ENCODE results near the gene TSPEAR.

The TSPEAR gene

DNA sequence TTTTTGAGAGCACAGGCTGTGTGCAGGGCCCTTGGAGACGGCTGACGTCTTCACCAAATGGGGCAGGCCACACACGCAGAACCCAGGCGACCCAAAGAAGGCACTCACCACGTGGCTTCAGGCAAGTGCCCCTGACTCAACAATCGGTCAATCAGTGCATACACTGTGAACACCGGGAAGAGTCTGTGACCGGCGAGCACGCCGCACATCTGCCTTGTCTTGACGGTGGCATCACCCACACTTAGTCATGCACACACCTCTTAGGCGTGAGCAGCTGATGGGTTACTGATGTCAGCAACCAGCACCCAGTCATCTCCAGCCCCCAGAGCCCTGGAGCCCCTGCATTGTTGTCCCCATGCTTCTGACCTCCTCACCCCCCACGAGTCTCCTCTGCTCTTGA lies 261.0 kb downstream of the TSPEAR start:
- Histone ChIP-seq H3K9me3 (ENCODE audit: control insufficient read depth in 5 of 5, low read length in 5 of 5) (peaks cover 0 to 16% (median 8%) of the 10 kb centered on the region in 5 donors), H3K36me3 (ENCODE audit: control insufficient read depth in 5 of 5, insufficient read depth in 5 of 5, low read length in 5 of 5) (no peaks in the 10 kb centered on the region), H3K27me3 (ENCODE audit: control insufficient read depth in 5 of 5, insufficient read depth in 4 of 5, low read length in 5 of 5) (peaks cover 10 to 29% (median 20%) of the 10 kb centered on the region in 5 donors)

DNA sequence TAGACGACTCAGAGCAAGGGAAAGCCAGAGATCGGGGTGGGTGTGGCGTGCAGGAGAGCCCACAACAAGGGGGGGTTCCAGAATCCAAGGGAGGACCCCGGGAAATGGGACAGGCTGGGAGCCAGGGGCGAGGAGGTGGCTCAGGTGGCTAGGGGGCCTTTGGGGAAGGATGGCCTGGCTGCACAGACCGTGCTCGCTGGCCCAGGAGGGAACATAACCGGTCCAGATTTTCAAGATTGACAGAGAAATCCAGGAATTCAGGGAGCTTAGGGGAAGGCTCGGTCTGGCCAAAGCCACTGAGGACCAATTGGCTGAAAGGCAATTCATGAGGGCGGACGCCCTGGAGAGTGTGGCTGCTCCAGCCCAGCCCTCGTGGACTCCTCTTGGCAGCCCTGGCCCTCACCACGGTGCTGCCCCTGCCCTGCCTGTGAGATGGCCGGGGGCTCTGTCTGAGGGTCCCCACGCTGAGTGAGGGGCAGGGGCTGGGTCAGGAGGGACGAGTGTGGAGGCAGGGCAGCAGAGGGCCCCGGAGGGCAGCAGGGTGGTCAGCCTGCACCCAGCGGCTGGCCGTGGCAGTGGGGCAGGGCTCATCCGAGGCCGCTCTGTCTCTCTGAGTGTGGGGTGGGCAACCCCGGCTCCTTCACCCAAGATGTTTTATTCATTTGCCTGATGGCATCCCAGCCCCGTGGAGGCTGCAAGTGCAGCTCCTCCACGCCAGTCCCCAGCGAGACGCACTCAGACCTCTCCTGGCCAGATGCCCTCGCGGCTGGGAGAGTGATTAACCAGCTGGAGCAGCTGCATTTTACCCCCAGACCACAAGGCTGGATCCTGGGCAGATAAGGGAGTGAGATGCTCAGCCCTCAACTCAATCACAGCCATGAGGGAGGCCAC lies 261.7 kb downstream of the TSPEAR start:
- Histone ChIP-seq H3K36me3 (ENCODE audit: control insufficient read depth in 5 of 5, insufficient read depth in 5 of 5, low read length in 5 of 5) (no peaks in the 10 kb centered on the region), H3K4me3 (ENCODE audit: low read depth in 1 of 5, low read length in 5 of 5) (no peak overlapping the region), H3K27me3 (ENCODE audit: control insufficient read depth in 5 of 5, insufficient read depth in 4 of 5, low read length in 5 of 5) (peaks cover 10 to 32% (median 23%) of the 10 kb centered on the region in 5 donors), H3K4me1 (ENCODE audit: control insufficient read depth in 5 of 5, insufficient read depth in 5 of 5, low read length in 5 of 5) (peaks cover 0 to 2% (median 0%) of the 10 kb centered on the region in 5 donors), H3K9me3 (ENCODE audit: control insufficient read depth in 5 of 5, low read length in 5 of 5) (peaks cover 0 to 16% (median 8%) of the 10 kb centered on the region in 5 donors), H3K9ac (ENCODE audit: low read length in 5 of 5) (no peak overlapping the region), H3K27ac (ENCODE audit: low read depth, low read length) (no peak overlapping the region)

More for the DNA sequence above, 261.0 kb downstream of the TSPEAR start:
- no peak overlapping the region for H3K27ac ChIP-seq (ENCODE audit: low read depth, low read length)
- peaks cover 0 to 4% (median 0%) of the 10 kb centered on the region in 5 donors for H3K4me1 ChIP-seq (ENCODE audit: control insufficient read depth in 5 of 5, insufficient read depth in 5 of 5, low read length in 5 of 5)
- no peak overlapping the region for H3K9ac ChIP-seq (ENCODE audit: low read length in 5 of 5)
- no peak overlapping the region for H3K4me3 ChIP-seq (ENCODE audit: low read depth in 1 of 5, low read length in 5 of 5)

DNA sequence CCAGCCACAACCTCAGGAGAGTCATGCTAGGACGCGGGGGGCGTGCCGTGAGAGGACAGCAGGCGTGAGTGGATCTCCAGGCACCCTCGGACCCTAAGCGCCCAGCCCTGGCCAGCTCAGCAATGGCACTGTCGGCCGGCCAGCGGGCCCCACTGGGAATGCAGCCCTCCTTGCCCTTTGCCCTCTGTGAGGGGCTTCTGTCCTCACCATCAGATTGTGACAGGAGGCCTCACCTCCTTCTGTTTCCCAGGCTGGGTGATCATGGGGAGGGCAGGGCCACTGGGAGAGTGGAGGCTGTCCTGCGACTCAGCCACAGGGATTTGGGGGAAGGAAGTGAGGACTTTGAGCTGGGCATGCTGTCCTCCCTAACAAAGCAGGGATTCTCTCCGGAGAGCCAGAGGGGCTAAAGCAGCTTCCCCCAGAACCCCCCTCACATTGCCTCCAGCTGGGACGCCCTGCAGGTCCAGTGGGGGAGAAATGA lies 262.7 kb downstream of the TSPEAR start:
- peaks cover 0 to 12% (median 5%) of the 10 kb centered on the region in 5 donors for H3K9me3 ChIP-seq (ENCODE audit: control insufficient read depth in 5 of 5, low read length in 5 of 5)
- peaks cover 10 to 35% (median 26%) of the 10 kb centered on the region in 5 donors for H3K27me3 ChIP-seq (ENCODE audit: control insufficient read depth in 5 of 5, insufficient read depth in 4 of 5, low read length in 5 of 5)
- no peak overlapping the region for H3K27ac ChIP-seq (ENCODE audit: low read depth, low read length)
- H3K4me1 ChIP-seq (ENCODE audit: control insufficient read depth in 5 of 5, insufficient read depth in 5 of 5, low read length in 5 of 5), result no peaks in the 10 kb centered on the region
- no peaks in the 10 kb centered on the region for H3K36me3 ChIP-seq (ENCODE audit: control insufficient read depth in 5 of 5, insufficient read depth in 5 of 5, low read length in 5 of 5)
- no peak overlapping the region for H3K4me3 ChIP-seq (ENCODE audit: low read depth in 1 of 5, low read length in 5 of 5)
- H3K9ac ChIP-seq (ENCODE audit: low read length in 5 of 5), result no peak overlapping the region

Measured in subcutaneous abdominal adipose tissue (tissue), 5 donors.